ENCODE measurements around the gene MEPCE.
"Not testable (repeated sequence)": the region's sequence is repeated elsewhere in the genome, so short reads cannot be mapped to it uniquely, and the experiment has no call there.

Gene MEPCE

GRCh38 chr7:100447363-100447762 lies 17.7 kb downstream of the MEPCE start:
- H3K4me3 ChIP-seq (ENCODE audit: control insufficient read depth in 1 of 7, extremely low read depth in 1 of 7, insufficient read depth in 4 of 7, low read depth in 2 of 7, low read length in 6 of 7); DNase-seq; H3K9me3 ChIP-seq (ENCODE audit: control extremely low read depth in 1 of 5, control insufficient read depth in 4 of 5, insufficient read depth in 2 of 5, low read depth in 1 of 5, low read length in 4 of 5); H3K27ac ChIP-seq (ENCODE audit: insufficient read depth in 1 of 2, low read depth in 1 of 2, low read length in 2 of 2, poor library complexity in 1 of 2, severe bottlenecking in 2 of 2); H3K36me3 ChIP-seq (ENCODE audit: control insufficient read depth in 4 of 4, insufficient read depth in 4 of 4, low read length in 3 of 4); H3K27me3 ChIP-seq (replicated peaks in 2 of 5; ENCODE audit: control insufficient read depth in 4 of 5, insufficient read depth in 5 of 5, low read length in 4 of 5): not testable (repeated sequence)
- peaks cover 2 to 37% (median 24%) of the 10 kb centered on the region in 4 experiments for H3K4me1 ChIP-seq (ENCODE audit: control extremely low read depth in 1 of 4, control insufficient read depth in 4 of 4, insufficient read depth in 4 of 4, low read length in 3 of 4)
- 100% methylated on average over 3 of the region's 8 CpGs for WGBS (ENCODE audit: insufficient coverage)
- POLR2A ChIA-PET: interaction anchor here (0.7 to 3.1 kb wide), 2 partner anchors 18 to 47 kb away, joined by 5 to 8 read pairs; partner anchors contain the start of genes MEPCE and ZCWPW1
- CTCF ChIA-PET: interaction anchor here (1.2 to 20.5 kb wide), 7 partner anchors 6 to 40 kb away, joined by 3 to 160 read pairs (median 5); partner anchors contain the start of gene PPP1R35

GRCh38 chr7:100449190-100449795 lies 19.7 kb downstream of the MEPCE start:
- POLR2A ChIA-PET: interaction anchor here (2.8 kb wide), 1 partner anchor 20 kb away, joined by 27 read pairs; the partner anchor contains the start of genes MEPCE and ZCWPW1
- CTCF ChIA-PET: interaction anchor here (0.6 to 9.7 kb wide), 9 partner anchors 9 to 256 kb away, joined by 3 to 160 read pairs (median 3); partner anchors contain the start of genes MEPCE, POP7, PPP1R35 and ZCWPW1
- Histone ChIP-seq H3K27me3 (replicated peaks in 2 of 5; ENCODE audit: control insufficient read depth in 4 of 5, insufficient read depth in 5 of 5, low read length in 4 of 5) (no peaks in the 10 kb centered on the region), H3K4me1 (ENCODE audit: control extremely low read depth in 1 of 4, control insufficient read depth in 4 of 4, insufficient read depth in 4 of 4, low read length in 3 of 4) (peaks cover 2 to 38% (median 28%) of the 10 kb centered on the region in 4 experiments), H3K36me3 (ENCODE audit: control insufficient read depth in 4 of 4, insufficient read depth in 4 of 4, low read length in 3 of 4) (no peaks in the 10 kb centered on the region), H3K27ac (ENCODE audit: insufficient read depth in 1 of 2, low read depth in 1 of 2, low read length in 2 of 2, poor library complexity in 1 of 2, severe bottlenecking in 2 of 2) (no peak overlapping the region), H3K4me3 (ENCODE audit: control insufficient read depth in 1 of 7, extremely low read depth in 1 of 7, insufficient read depth in 4 of 7, low read depth in 2 of 7, low read length in 6 of 7) (no peak overlapping the region), H3K9me3 (ENCODE audit: control extremely low read depth in 1 of 5, control insufficient read depth in 4 of 5, insufficient read depth in 2 of 5, low read depth in 1 of 5, low read length in 4 of 5) (no peaks in the 10 kb centered on the region)
- WGBS (ENCODE audit: insufficient coverage): 97% methylated on average over 6 of the region's 13 CpGs
- DNase-seq: no peak

DNA sequence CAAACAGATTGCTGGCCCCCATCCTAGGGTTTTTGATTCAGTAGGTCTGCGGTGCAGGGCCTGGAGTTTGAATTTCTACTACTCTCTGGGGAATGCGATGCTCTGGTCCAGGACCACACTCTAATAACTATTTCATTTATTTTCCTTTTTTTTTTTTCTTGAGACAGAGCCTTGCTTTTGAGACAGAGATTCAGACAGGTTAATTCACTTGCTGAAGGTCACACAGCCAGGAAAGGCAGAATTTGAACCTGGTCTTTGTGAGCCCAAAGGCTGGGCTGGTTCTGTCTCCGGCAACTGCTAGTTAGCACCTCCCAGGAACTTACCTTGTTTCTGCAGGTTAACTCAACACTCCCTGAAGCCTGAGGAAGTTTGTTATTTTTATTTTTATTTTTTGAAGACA lies 22.9 kb downstream of the MEPCE start:
- POLR2A ChIA-PET: no interaction called here
- Histone ChIP-seq H3K36me3 (ENCODE audit: control insufficient read depth in 4 of 4, insufficient read depth in 4 of 4, low read length in 3 of 4) (no peaks in the 10 kb centered on the region), H3K27ac (ENCODE audit: insufficient read depth in 1 of 2, low read depth in 1 of 2, low read length in 2 of 2, poor library complexity in 1 of 2, severe bottlenecking in 2 of 2) (no peak overlapping the region), H3K4me3 (ENCODE audit: control insufficient read depth in 1 of 7, extremely low read depth in 1 of 7, insufficient read depth in 4 of 7, low read depth in 2 of 7, low read length in 6 of 7) (no peak overlapping the region), H3K27me3 (replicated peaks in 2 of 5; ENCODE audit: control insufficient read depth in 4 of 5, insufficient read depth in 5 of 5, low read length in 4 of 5) (no peaks in the 10 kb centered on the region), H3K9me3 (ENCODE audit: control extremely low read depth in 1 of 5, control insufficient read depth in 4 of 5, insufficient read depth in 2 of 5, low read depth in 1 of 5, low read length in 4 of 5) (no peaks in the 10 kb centered on the region), H3K4me1 (ENCODE audit: control extremely low read depth in 1 of 4, control insufficient read depth in 4 of 4, insufficient read depth in 4 of 4, low read length in 3 of 4) (peaks cover 4 to 30% (median 24%) of the 10 kb centered on the region in 4 experiments)
- WGBS (ENCODE audit: insufficient coverage): 100% methylated on average over 1 of the region's 3 CpGs
- CTCF ChIA-PET: interaction anchor here (1.1 to 9.7 kb wide), 5 partner anchors 10 to 160 kb away, joined by 3 to 160 read pairs (median 4); partner anchors contain the start of genes MEPCE, MOSPD3, PPP1R35 and SPACDR
- DNase-seq: no peak

DNA sequence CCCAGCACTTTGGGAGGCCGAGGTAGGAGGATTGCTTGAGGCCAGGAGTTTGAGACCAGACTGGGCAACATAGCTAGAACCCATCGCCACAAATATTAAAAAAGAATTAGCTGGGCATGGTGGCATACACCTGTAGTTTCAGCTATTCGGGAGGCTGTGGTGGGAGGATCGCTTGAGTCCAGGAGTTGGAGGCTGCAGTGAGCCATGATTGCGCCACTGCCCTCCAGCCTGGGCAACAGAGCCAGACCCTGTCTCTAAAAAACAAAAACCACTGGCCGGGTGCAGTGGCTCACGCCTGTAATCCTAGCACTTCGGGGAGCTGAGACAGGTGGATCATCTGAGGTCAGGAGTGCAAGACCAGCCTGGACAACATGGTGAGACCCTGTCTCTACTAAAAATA lies 24.2 kb downstream of the MEPCE start:
- not testable (repeated sequence) for DNase-seq; H3K36me3 ChIP-seq (ENCODE audit: control insufficient read depth in 4 of 4, insufficient read depth in 4 of 4, low read length in 3 of 4); H3K9me3 ChIP-seq (ENCODE audit: control extremely low read depth in 1 of 5, control insufficient read depth in 4 of 5, insufficient read depth in 2 of 5, low read depth in 1 of 5, low read length in 4 of 5); H3K27me3 ChIP-seq (replicated peaks in 2 of 5; ENCODE audit: control insufficient read depth in 4 of 5, insufficient read depth in 5 of 5, low read length in 4 of 5); H3K4me3 ChIP-seq (ENCODE audit: control insufficient read depth in 1 of 7, extremely low read depth in 1 of 7, insufficient read depth in 4 of 7, low read depth in 2 of 7, low read length in 6 of 7)
- POLR2A ChIA-PET: interaction anchor here (1.5 to 3.1 kb wide), 2 partner anchors 17 to 25 kb away, joined by 3 to 24 read pairs; partner anchors contain the start of genes MEPCE, PPP1R35 and ZCWPW1
- 95% methylated on average over 7 of the region's 8 CpGs for WGBS (ENCODE audit: insufficient coverage)
- Histone ChIP-seq H3K27ac (ENCODE audit: insufficient read depth in 1 of 2, low read depth in 1 of 2, low read length in 2 of 2, poor library complexity in 1 of 2, severe bottlenecking in 2 of 2) (peak overlapping the region in 1 of 2 experiments; percentile 5), H3K4me1 (ENCODE audit: control extremely low read depth in 1 of 4, control insufficient read depth in 4 of 4, insufficient read depth in 4 of 4, low read length in 3 of 4) (peaks cover 4 to 30% (median 24%) of the 10 kb centered on the region in 4 experiments)
- CTCF ChIA-PET: interaction anchor here (0.9 to 9.7 kb wide), 9 partner anchors 11 to 135 kb away, joined by 3 to 160 read pairs (median 4); partner anchors contain the start of genes MEPCE, PPP1R35, SPACDR and ZCWPW1

DNA sequence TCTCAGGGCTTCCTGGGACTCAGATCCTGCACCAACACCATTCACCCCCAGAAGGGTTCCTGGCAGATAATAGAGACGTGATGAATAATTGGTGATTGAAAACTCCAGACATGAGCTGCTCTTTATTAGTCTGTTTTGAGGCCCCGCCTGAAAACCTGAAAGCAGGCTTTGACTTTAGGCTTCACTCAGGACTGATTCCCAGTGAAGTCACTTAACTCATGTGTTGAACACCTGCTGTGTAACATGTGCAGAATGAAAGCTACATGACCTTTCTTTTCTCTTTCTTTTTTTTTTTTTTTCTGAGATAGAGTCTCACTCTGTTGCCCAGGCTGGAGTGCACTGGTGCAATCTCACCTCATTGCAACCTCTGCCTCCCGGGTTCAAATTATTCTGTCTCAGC lies 25.6 kb downstream of the MEPCE start:
- Histone ChIP-seq H3K36me3 (ENCODE audit: control insufficient read depth in 4 of 4, insufficient read depth in 4 of 4, low read length in 3 of 4) (peaks cover 0 to 4% (median under 1%) of the 10 kb centered on the region in 4 experiments), H3K4me1 (ENCODE audit: control extremely low read depth in 1 of 4, control insufficient read depth in 4 of 4, insufficient read depth in 4 of 4, low read length in 3 of 4) (peaks cover 4 to 25% (median 23%) of the 10 kb centered on the region in 4 experiments), H3K27ac (ENCODE audit: insufficient read depth in 1 of 2, low read depth in 1 of 2, low read length in 2 of 2, poor library complexity in 1 of 2, severe bottlenecking in 2 of 2) (no peak overlapping the region), H3K4me3 (ENCODE audit: control insufficient read depth in 1 of 7, extremely low read depth in 1 of 7, insufficient read depth in 4 of 7, low read depth in 2 of 7, low read length in 6 of 7) (no peak overlapping the region), H3K9me3 (ENCODE audit: control extremely low read depth in 1 of 5, control insufficient read depth in 4 of 5, insufficient read depth in 2 of 5, low read depth in 1 of 5, low read length in 4 of 5) (no peaks in the 10 kb centered on the region), H3K27me3 (replicated peaks in 2 of 5; ENCODE audit: control insufficient read depth in 4 of 5, insufficient read depth in 5 of 5, low read length in 4 of 5) (no peaks in the 10 kb centered on the region)
- WGBS (ENCODE audit: insufficient coverage): 100% methylated on average over 2 of the region's 3 CpGs
- ChIA-PET POLR2A (interaction anchor here (0.6 to 3.1 kb wide), 4 partner anchors 19 to 26 kb away, joined by 3 to 24 read pairs (median 3); partner anchors contain the start of genes MEPCE, PPP1R35 and ZCWPW1), CTCF (interaction anchor here (1.1 to 9.7 kb wide), 18 partner anchors 11 to 131 kb away, joined by 3 to 160 read pairs (median 4); partner anchors contain the start of genes FBXO24, MEPCE, PPP1R35 and TSC22D4)
- DNase-seq: no peak

DNA sequence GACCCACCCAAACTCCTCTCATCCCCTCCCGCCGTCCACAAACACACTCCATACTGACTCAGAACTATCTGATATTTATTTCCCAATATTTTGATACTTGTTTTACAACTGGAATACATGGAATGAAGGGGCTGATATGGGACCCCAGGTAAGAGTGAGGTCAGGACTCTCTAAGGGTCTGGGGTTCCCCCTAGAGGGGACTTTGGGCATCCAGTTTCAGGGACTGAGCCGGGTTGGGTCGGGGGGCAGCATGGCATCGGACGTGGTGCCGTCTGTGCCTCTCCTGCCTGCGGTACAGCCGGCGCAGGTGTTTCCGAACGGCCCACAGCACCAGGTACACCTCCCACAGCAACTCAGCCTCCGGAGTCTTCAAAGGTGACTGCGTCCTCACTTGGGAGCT lies 26.9 kb downstream of the MEPCE start:
- ChIA-PET CTCF (interaction anchor here (1.1 to 9.7 kb wide), 9 partner anchors 9 to 130 kb away, joined by 3 to 160 read pairs (median 4); partner anchors contain the start of genes FBXO24, MEPCE, PPP1R35 and TSC22D4), POLR2A (interaction anchor here (0.6 kb wide), 1 partner anchor 59 kb away, joined by 6 read pairs; no protein-coding TSS in a partner anchor)

More for the DNA sequence above, 26.9 kb downstream of the MEPCE start:
- WGBS (ENCODE audit: insufficient coverage): 91% methylated on average over 9 of the region's 14 CpGs
- peaks cover 4 to 24% (median 20%) of the 10 kb centered on the region in 4 experiments for H3K4me1 ChIP-seq (ENCODE audit: control extremely low read depth in 1 of 4, control insufficient read depth in 4 of 4, insufficient read depth in 4 of 4, low read length in 3 of 4)
- peaks cover 2 to 13% (median 8%) of the 10 kb centered on the region in 4 experiments for H3K36me3 ChIP-seq (ENCODE audit: control insufficient read depth in 4 of 4, insufficient read depth in 4 of 4, low read length in 3 of 4)
- DNase-seq: no peak
- no peaks in the 10 kb centered on the region for H3K27me3 ChIP-seq (replicated peaks in 2 of 5; ENCODE audit: control insufficient read depth in 4 of 5, insufficient read depth in 5 of 5, low read length in 4 of 5)
- H3K9me3 ChIP-seq (ENCODE audit: control extremely low read depth in 1 of 5, control insufficient read depth in 4 of 5, insufficient read depth in 2 of 5, low read depth in 1 of 5, low read length in 4 of 5): no peaks in the 10 kb centered on the region
- no peak overlapping the region for H3K4me3 ChIP-seq (ENCODE audit: control insufficient read depth in 1 of 7, extremely low read depth in 1 of 7, insufficient read depth in 4 of 7, low read depth in 2 of 7, low read length in 6 of 7)
- no peak overlapping the region for H3K27ac ChIP-seq (ENCODE audit: insufficient read depth in 1 of 2, low read depth in 1 of 2, low read length in 2 of 2, poor library complexity in 1 of 2, severe bottlenecking in 2 of 2)

Data from common myeloid progenitor, CD34-positive (primary cell).